COLO668 (cell line): ENCODE results near the gene VAV1.
A peak's percentile ranks its signal among the peaks of the same experiment; 100 is the strongest.
"Not testable (repeated sequence)": the region's sequence is repeated elsewhere in the genome, so short reads cannot be mapped to it uniquely, and the experiment has no call there.

Experiments used
- DNase-seq: peaks from one replicate; lab custom pipeline; 2025; ENCODE audit not compliant: unreplicated experiment; lab: John Stamatoyannopoulos, UW

VAV1 gene

DNA sequence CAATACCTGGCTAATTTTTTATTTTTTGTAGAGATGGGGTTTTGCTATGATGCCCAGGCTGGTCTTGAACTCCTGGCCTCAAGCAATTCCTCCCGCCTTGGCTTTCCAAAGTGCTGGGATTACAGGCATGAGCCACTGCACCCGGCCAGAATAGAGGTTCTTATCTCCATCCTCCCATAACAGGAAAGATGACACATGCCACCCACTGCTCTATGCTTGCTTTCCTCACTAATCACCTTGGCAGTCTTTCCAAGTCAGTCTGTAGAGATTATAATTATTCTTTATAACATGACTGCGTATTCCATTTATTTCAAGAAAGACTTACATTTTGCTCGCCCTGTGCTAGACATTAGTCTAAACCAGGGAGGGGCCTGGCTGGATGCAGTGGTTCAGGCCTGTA is 6.7 kb downstream of the VAV1 start:
- DNase-seq = no peak

DNA sequence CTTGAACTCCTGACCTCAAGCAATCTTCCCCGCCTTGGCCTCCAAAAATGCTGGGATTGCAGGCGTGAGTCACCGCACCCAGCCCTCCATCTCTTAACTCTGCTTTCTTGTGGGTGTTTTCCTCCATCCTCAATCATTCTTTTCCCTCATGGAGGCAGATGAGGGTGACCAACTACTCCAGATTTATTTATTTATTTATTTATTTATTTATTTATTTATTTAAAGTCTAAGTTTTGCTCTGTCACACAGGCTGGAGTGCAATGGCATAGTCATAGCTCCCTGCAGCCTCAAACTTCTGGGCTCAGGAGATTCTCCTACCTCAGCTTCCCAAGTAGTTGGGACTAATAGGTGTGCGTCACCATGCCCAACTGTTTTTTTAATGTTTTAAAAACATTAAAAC is 14.9 kb downstream of the VAV1 start:
- DNase-seq = no peak

DNA sequence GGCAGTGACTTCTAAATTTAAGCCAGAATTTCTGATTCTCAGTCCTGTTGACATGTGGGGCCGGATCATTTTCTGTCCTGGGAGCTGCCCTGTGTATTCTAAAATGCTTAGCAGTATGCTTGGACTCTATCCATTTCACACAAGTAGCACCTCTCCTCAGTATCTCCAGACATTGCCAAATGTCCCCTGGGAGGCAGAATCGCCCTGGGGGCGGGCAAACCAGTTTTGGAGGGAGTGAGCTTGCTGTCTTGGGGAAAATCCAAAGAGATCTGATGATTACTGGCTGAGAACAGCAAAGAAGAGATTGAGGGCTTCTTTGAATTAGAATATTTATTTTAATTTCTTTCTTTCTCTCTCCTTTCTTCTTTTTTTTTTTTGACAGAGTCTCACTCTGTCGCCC is 16.4 kb downstream of the VAV1 start:
- no peak for DNase-seq

DNA sequence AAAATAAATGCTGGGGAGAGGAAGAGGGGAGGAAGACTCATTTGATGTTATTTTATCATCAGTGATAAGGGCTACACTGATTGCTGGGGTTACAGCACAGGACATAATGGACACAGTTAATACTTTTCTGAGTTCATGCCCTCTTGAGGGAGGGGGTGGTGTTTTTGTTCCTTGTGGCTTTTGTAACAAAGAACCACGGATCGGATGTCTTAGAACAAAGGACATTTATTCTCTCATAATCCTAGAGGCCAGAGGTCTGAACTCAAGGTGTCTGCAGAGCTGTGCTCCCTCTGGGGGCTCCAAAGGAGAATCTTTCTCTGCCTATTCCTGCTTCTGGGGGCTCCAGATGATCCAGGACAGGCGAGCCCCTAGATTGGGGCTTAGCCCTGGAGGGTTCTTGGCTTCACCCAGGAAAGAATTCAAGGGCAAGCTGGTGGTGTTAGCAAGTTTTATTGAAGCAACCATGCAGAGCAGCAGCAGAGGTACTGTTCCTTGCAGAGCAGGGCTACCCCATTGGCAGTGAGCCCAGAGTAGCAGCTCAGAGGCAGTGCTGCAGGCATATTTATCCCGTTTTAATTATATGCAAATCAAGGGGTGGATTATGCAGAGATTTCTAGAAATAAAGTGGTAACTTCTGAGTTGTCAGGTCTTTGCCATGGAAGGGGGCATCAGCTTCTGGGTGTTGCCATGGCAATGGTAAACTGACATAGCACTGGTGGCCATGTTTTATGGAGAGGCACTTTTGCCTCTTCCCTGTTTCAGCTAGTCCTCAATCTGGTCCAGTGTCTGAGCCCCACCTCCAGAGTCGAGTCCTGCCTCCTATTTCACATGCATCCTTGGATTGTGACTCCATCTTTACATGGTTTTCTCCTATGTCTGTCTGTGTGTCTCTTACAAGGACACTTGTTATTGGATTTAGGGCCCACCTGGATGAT is 18.0 kb downstream of the VAV1 start:
- no peak for DNase-seq

DNA sequence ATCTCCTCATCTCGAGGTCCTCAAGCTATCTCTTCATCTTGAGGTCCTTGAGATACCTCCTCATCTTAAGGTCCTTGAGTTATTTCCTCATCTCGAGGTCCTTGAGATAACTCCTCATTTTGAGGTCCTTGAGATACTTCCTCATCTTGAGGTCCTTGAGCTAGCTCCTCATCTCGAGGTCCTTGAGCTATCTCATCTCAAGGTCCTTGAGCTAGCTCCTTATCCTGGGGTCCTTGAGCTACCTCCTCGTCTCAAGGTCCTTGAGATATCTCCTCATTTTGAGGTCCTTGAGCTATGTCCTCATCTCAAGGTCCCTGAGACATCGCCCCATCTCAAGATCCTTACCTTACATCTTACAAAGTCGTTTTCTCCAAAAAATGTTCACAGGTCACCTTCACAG is 18.7 kb downstream of the VAV1 start:
- DNase-seq = no peak

DNA sequence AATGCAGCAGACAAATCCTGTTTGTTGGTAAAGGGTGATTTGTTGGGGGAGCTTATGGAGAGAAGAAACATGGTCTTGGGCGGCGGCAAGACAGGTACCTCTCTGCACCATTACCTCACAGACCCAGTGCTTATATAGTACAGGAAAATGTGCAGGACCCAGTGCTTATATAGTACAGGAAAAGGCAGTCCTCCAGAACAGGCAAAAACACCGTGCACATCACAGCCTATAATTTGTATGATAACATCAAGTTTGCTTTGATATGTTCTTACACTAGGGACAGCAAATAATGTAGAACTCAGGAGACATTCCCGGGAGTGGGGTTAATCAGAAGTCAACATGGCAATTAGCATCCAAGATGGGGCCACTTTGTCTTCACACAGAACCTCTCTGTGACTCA is 20.9 kb downstream of the VAV1 start:
- DNase-seq = no peak

DNA sequence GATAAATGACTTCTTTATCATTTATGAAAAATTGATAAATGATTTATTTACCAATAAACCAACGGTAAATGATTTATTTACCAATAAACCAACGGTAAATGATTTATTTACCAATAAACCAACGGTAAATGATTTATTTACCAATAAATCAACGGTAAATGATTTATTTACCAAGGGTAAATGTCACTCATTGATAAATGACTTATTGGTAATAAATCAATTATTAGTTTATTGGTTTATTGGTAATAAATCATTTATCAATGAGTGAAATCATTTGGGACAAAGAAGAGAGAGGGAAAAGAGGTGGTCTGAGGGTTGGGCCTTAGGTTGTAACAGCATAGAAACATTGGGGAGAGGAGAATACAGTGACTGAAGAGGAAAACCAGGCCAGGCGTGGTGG is 21.5 kb downstream of the VAV1 start:
- no peak for DNase-seq

DNA sequence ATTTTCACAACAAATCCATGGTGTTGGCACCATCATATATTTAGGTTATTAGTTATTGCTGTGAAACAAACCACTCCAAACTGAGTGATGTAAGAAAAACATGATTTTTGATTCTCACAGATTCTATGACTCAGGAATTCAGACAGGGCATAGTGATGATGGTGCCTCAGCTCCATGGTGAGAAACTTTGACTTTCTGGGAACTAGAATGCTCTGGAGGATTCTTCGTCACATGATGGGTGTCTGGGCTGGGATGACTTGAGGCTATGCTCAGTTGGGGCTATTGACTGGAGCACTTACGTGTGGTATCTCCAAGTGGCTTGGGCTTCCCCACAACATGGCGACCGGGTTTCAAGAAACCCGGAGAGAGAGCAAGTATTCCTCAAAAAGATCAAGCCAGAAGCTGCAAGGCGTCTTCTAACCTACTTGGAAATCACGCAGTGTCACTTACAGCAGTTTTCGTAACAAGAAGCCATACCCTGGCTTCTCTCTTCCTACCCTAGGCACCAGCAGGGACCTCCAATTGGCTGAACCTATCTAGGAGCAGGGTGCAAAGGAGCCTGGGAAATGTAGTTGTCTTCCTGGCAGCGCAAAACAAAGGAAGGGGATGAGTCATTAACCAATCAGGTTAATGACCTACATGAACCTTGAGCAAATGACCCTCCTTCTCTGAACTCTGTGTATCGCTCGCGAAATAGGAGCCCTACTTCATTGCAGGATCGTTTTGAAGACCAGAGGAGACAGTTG is 22.4 kb downstream of the VAV1 start:
- DNase-seq = no peak

DNA sequence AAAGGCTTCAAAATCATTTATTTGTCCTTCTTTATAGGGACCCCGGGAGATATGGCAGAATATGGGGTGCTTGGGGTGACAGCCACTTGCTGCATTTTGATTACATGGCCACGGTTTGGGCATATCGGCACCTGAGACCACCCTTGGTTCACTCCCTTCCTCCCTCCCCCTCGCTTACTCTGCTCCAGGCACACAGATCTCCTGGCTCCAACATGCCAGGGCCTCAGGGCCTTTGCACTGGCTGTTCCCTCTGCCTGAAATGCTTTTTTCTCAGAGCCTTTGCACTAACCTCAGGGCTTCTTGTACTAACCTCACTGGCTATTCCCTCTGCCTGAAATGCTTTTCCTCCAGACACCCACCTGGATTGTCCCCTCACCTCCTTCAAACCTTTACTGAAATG is 23.8 kb downstream of the VAV1 start:
- DNase-seq = no peak

DNA sequence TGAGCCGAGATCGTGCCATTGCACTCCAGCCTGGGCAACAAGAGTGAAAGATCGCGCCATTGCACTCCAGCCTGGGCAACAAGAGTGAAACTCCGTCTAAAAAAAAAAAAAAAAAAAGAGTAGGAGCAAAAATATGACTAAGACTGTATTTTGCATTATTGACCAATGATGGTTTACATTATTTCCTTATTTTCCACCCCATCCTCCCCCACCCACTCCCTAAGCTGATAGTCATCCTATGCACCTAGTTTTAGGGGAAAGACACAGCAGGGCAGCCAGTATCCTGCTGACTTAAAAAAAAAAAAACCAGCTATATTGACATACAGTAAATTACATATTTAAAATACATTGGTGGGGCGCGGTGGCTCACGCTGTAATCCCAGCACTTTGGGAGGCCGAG is 25.1 kb downstream of the VAV1 start:
- no peak for DNase-seq

DNA sequence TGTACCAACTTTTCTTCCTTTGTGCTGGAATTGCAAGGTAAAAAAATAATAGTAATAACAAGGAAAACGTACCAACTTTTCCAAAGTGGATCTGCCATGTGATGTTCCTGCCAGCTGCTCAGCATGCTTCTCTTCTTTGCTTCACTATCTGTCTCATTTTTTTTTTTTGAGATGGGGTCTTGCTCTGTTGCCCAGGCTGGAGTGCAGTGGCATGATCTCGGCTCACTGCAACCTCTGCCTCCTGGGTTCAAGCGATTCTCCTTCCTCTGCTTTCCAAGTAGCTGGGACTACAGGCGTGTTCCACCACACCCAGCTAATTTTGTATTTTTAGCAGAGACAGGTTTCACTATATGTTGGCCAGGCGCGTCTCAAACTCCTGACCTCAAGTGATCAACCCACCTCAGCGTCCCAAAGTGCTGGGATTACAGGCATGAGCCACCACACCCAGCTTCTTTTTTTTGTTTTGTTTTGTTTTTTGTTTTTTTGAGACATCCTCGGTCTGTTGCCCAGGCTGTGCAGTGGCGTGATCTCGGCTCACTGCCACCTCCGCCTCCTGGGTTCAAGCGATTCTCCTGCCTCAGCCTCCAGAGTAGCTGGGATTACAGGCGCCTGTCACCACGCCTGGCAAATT is 27.8 kb downstream of the VAV1 start:
- not testable (repeated sequence) for DNase-seq

DNA sequence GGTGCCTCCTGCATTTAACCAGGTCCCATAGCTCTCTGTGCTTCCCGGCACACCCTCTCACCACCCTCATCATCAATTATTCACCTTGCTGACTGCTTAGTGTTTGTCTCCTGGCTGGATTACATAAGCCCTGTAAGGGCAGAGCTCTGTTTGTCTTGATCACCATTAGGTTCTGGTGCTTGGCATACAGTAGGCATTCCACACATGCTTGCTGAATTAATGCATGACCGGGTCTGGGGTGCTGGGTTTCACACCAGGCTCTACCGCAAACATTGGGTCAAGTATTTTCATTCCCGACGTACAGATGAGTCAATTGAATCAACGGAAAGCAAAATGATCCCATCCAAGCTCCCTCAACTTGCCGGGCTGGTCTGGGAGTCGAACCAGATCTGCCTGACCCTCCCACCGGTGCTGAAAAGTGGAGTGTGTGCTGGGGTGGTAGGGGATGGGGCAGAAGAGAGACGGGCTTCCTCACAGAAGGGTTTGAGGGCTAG is 28.5 kb downstream of the VAV1 start:
- DNase-seq = no peak

DNA sequence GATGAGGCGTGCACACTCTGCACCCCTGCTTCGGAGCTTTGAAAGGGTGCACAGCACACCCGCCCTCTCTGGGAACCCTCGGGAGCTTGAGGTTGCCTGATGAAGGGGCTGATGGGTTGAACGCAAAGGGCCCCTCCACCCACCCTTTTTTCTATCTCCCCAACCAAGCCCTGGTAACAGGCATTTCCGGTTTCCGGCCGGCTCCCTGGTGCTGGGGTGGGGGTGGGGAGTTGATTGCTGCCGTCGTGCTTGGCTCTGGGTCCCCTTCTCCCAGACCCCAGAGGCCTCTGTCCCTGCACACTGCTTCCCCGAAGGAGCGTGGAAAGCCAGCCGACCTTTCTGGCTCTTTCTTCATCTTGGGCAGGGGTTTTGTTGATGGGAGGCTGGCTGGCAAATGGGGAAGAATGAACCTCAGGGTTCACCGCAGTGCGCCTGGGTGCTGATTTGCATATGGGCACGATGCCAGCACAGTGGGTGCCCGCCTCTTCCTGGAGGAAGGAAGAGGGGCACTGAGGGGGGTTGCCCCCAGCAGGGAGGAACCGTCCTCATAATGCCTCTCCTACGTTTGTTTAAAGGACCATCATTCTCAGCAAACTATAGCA is 29.1 kb downstream of the VAV1 start:
- DNase-seq = peak; percentile 21

DNA sequence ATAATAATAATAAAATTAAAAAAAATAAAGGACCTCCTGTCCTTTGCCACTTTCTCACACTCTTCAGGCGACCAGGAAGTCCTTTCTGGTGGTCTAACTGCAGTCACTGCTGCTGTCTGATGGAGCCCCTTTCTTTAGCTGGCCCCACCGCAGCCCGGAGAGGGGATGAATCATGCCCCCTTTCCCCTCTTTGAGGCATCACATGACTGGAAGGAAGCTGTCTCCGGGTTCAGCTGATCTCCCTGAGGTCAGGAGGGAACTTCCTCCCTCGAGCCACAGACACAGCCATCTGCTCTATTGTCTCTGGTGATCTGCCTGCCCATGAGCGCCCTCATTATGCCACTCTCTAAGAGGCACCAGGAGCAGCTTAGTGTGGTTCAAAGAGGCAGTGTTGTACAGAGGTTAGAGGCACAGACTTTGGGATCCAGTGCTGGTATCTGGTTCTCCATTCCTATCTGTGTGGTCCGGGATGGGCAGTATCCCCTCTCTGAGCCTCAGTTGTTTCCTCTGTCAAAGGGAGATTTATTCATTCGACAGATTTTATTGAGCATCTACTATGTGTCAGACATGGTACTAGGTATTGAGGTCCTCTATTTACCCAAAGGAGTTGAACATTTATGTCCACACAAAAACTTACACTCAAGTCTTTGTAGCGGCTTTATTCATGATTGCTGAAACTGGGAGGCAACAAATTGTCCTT is 30.0 kb downstream of the VAV1 start:
- DNase-seq = no peak

DNA sequence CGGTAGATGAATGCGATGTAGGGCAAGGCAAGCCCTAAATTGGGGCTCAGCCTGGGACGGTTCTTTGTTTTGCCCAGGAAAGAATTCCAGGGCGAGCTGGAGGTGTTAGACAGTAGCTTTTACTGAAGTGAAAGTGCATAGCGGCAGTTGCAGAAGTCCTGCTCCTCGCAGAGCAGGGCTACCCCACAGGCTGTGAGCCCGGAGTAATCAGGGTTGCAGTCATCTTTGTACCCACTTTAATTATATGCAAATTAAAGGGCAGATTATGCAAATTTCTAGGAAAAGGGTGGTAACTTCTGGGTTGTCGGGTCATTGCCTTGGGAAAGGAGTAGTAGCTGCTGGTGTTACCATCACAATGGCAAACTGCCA is 30.5 kb downstream of the VAV1 start:
- DNase-seq = no peak

DNA sequence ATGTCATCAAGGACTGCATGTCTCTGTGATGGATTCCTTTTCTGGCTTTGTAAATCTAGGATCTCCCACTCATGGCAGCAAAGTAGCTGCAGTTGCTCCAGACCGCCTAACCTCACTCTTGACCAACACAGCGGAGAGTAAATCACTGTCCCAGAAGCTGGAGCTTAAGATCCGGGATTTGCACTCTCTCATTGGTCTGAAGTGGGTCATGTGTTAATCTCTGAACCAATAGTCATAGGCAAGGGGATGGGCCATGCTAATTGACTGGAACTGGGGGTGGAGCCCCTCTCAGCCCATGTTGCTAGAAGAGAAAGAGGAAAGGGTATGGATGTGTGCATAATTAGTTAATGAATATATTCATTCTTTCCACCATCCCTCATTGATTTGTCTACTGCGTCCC is 34.0 kb downstream of the VAV1 start:
- no peak for DNase-seq

DNA sequence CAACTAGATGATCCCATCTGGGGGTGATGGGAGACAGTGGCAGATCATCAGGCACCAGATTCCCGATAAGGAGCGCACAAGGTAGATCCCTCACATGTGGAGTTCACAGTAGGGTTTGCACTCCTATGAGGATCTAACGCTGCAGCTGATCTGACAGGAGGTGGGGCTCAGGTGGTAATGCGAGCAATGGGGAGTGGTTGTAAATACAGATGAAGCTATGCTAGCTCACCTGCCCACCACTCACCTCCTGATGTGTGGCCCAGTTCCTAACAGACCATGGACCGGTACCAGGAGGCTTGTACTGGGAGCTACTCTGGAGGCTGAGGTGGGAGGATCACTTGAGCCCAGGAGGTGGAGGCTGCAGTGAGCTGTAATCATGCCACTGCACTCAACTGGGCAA is 34.8 kb downstream of the VAV1 start:
- no peak for DNase-seq

DNA sequence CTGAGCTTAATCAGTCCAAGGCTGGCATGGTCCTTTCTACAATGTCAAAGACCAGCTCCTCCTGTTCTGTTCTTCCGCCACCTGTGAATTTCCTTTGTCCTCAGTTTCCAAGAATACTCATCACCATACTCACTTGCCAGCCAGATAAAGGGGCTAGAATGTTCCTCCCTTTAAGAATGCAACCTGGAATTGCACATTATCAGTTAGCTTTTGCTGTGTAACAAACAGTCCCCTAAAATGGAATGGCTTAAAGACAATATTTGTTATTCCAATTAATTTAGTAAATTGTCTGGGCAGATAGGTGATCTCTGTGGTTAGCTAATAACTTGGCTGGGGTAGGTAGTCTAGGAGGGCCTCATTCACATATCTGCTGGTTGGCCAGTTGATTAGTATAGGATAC is 36.0 kb downstream of the VAV1 start:
- DNase-seq = no peak

DNA sequence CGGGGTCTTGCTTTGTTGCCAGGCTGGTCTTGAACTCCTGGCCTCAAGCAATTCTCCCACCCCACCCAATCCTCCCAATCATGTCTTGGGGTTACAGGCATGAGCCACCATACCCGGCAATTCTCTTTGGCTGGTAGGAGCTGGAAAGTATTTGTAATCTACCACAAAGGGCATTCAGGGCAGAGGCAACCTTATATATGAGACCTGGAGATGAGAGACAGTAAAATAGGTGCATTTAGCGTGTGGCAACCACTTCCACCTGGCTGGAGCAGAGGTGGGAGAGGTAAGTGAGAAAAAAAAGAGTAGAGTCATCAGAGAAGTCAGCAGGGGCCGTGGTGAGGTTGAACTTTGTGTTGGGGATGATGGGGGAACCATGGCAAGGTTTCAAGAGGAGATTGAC is 36.8 kb downstream of the VAV1 start:
- no peak for DNase-seq

DNA sequence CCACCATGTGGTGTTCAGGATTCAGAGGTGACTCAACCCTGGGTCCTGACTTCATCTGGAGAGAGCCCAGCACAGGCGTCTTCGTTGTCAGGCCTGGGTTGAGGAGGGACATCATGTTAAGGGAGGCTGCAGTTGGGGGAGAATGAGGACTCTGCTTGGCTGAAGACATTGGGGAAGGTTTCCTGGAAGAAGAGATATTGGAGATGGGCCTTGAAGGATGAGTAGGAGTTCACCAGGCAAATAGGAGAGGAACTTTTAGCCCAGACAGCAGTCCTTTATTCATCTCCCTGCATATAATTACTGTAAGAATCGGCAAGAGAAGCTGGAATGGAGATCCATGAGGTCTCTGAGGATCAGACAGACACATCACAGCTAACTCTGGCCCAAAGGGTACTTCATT is 38.9 kb downstream of the VAV1 start:
- DNase-seq = no peak

DNA sequence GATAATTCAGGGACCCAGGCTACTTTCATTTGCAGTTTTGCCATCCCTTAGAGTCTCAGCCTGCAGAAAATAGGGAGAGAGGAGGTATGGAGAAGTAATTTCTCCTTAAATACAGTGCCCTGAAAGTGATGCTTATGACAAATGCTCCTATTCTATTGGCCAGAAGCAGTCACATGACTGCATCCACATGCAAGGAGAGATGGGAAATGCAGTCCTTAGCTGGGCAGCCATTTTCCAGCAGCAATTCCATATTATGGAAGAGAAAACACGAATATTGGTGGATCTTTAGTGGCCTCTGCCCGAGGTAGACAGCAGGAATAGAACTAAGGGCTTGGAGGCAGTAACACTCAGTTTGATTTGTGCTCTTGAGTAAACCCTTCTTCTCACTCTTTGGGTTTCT is 39.4 kb downstream of the VAV1 start:
- DNase-seq = no peak
